ENCODE data around the gene ZNF836. TPM values are rescaled to one million over a fixed set of nuclear protein-coding genes. Genes with fewer than 3 reads are reported as not detected.

ZNF836 gene
- polyA plus RNA-seq (2011; rRNA removed) (3.2 and 3.7 TPM in 2 replicates), polyA minus RNA-seq (2011; rRNA and poly(A)+ RNA removed) (5.5 and 7.4 TPM in 2 replicates)

- TF ChIP-seq CTCF (IDR thresholded peaks at IDR 0.05; ENCODE audit: low read depth, low read length), result no peak
- no peak for DNase-seq (ENCODE audit: low read depth, low spot score)
- ChIA-PET POLR2A (interaction anchor here (0.7 to 1.1 kb wide), 3 partner anchors 18 to 22 kb away, joined by 4 to 9 read pairs (median 5); no protein-coding TSS in a partner anchor), CTCF (interaction anchor here (1.0 kb wide), 1 partner anchor 66 kb away, joined by 3 read pairs; no protein-coding TSS in a partner anchor)
- peaks cover 24% of the 10 kb centered on the region for H3K9me3 ChIP-seq (ENCODE audit: control insufficient read depth, insufficient read depth, low read length)
- no peaks in the 10 kb centered on the region for H3K27me3 ChIP-seq (ENCODE audit: control insufficient read depth, insufficient read depth, low read length)
- H3K4me3 ChIP-seq (ENCODE audit: low read depth, low read length), result peak within 1 kb of the TSS; percentile 73
- no peak within 1 kb of the TSS for H3K27ac ChIP-seq (ENCODE audit: low read depth, low read length)
Measured at GRCh38 chr19:52171321-52172169, at the start of gene ZNF836. Gene ZNF836 (minus strand): TSS chr19:52171621. CDS start chr19:52168072, 3,549 bp downstream.

- TF ChIP-seq CTCF (IDR thresholded peaks at IDR 0.05; ENCODE audit: low read depth, low read length), result no peak
- no peak for DNase-seq (ENCODE audit: low read depth, low spot score)
- ChIA-PET CTCF (interaction anchor here (0.6 kb wide), 1 partner anchor 16 kb away, joined by 3 read pairs; no protein-coding TSS in a partner anchor), POLR2A (no interaction called here)
- H3K27me3 ChIP-seq (ENCODE audit: control insufficient read depth, insufficient read depth, low read length), result no peaks in the 10 kb centered on the region
- no peak overlapping the region for H3K27ac ChIP-seq (ENCODE audit: low read depth, low read length)
- no peak overlapping the region for H3K4me3 ChIP-seq (ENCODE audit: low read depth, low read length)
- peaks cover 5% of the 10 kb centered on the region; the same call in 1 of the 2 replicates for H3K9me3 ChIP-seq (ENCODE audit: control insufficient read depth, insufficient read depth, low read length)
Measured at GRCh38 chr19:52221031-52221430, 49.6 kb upstream of the ZNF836 start.

GRCh38 chr19:52219611-52220010, 48.2 kb upstream of the ZNF836 start:
- POLR2A ChIA-PET, result no interaction called here
- Histone ChIP-seq H3K9me3 (ENCODE audit: control insufficient read depth, insufficient read depth, low read length) (peaks cover 5% of the 10 kb centered on the region; the same call in 1 of the 2 replicates), H3K4me3 (ENCODE audit: low read depth, low read length) (no peak overlapping the region), H3K27ac (ENCODE audit: low read depth, low read length) (peak overlapping the region; percentile 11), H3K27me3 (ENCODE audit: control insufficient read depth, insufficient read depth, low read length) (no peaks in the 10 kb centered on the region)
- DNase-seq (ENCODE audit: low read depth, low spot score), result no peak
- CTCF ChIA-PET, result no interaction called here
- TF ChIP-seq CTCF (IDR thresholded peaks at IDR 0.05; ENCODE audit: low read depth, low read length), result no peak

- H3K4me3 ChIP-seq (ENCODE audit: low read depth, low read length), result no peak overlapping the region
- ChIA-PET POLR2A (no interaction called here), CTCF (no interaction called here)
- H3K27ac ChIP-seq (ENCODE audit: low read depth, low read length), result no peak overlapping the region
- no peak for DNase-seq (ENCODE audit: low read depth, low spot score)
- no peaks in the 10 kb centered on the region for H3K27me3 ChIP-seq (ENCODE audit: control insufficient read depth, insufficient read depth, low read length)
- H3K9me3 ChIP-seq (ENCODE audit: control insufficient read depth, insufficient read depth, low read length), result peaks cover 5% of the 10 kb centered on the region; the same call in 1 of the 2 replicates
- TF ChIP-seq CTCF (IDR thresholded peaks at IDR 0.05; ENCODE audit: low read depth, low read length), result no peak
Measured at GRCh38 chr19:52217576-52217975, 46.2 kb upstream of the ZNF836 start.

GRCh38 chr19:52216401-52216800, 45.0 kb upstream of the ZNF836 start:
- TF ChIP-seq CTCF (IDR thresholded peaks at IDR 0.05; ENCODE audit: low read depth, low read length), result no peak
- ChIA-PET CTCF (interaction anchor here (1.6 kb wide), 1 partner anchor 21 kb away, joined by 6 read pairs; no protein-coding TSS in a partner anchor), POLR2A (no interaction called here)
- H3K27ac ChIP-seq (ENCODE audit: low read depth, low read length), result no peak overlapping the region
- H3K27me3 ChIP-seq (ENCODE audit: control insufficient read depth, insufficient read depth, low read length), result no peaks in the 10 kb centered on the region
- peaks cover 5% of the 10 kb centered on the region; the same call in 1 of the 2 replicates for H3K9me3 ChIP-seq (ENCODE audit: control insufficient read depth, insufficient read depth, low read length)
- no peak for DNase-seq (ENCODE audit: low read depth, low spot score)
- H3K4me3 ChIP-seq (ENCODE audit: low read depth, low read length), result no peak overlapping the region

Data from AG04450 (cell line).